ENCODE results near the gene UCK1.
A peak's percentile ranks its signal among the peaks of the same experiment; 100 is the strongest.

The UCK1 gene

DNA sequence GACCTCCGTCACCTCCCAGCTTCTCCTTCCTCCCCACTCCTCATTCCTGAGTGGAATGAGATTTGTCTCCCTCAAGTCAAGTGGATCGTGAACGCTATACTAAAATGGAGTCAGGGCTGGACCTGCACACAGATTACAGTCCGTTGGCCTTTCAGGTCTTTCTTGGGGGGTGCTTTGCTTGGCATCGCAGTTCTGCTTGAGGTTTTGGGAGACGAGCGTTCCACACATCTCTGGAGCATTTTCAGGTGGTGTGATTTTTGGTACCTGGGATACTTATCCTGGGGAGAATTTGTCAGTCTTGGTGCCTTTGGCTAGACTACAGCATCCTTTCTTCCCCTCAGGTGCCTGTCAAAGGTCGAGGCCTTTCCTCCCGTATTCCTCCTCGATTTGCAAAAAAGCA, 52.2 kb downstream of the UCK1 start:
- H3K27ac ChIP-seq: no peak overlapping the region
- no peak overlapping the region for H2AFZ ChIP-seq (ENCODE audit: low read depth)
- no peaks in the 10 kb centered on the region for H3K4me1 ChIP-seq (ENCODE audit: low read depth, poor library complexity, severe bottlenecking)
- no peak overlapping the region for H3K4me3 ChIP-seq (IDR thresholded peaks at IDR 0.05; ENCODE audit: insufficient read depth, low read depth, low read length)
- H3K36me3 ChIP-seq (ENCODE audit: insufficient read depth): peaks cover 11% of the 10 kb centered on the region; the same call in 1 of the 2 replicates
- TF ChIP-seq, protein P1, sequence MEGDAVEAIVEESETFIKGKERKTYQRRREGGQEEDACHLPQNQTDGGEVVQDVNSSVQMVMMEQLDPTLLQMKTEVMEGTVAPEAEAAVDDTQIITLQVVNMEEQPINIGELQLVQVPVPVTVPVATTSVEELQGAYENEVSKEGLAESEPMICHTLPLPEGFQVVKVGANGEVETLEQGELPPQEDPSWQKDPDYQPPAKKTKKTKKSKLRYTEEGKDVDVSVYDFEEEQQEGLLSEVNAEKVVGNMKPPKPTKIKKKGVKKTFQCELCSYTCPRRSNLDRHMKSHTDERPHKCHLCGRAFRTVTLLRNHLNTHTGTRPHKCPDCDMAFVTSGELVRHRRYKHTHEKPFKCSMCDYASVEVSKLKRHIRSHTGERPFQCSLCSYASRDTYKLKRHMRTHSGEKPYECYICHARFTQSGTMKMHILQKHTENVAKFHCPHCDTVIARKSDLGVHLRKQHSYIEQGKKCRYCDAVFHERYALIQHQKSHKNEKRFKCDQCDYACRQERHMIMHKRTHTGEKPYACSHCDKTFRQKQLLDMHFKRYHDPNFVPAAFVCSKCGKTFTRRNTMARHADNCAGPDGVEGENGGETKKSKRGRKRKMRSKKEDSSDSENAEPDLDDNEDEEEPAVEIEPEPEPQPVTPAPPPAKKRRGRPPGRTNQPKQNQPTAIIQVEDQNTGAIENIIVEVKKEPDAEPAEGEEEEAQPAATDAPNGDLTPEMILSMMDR (conservative IDR thresholded peaks at IDR 0.05; ENCODE audit: low read depth, low read length): no peak
- H3K9ac ChIP-seq: no peak overlapping the region
- peaks cover 6% of the 10 kb centered on the region; the same call in 1 of the 2 replicates for H3K79me2 ChIP-seq (ENCODE audit: insufficient read depth, low read depth)
- no peaks in the 10 kb centered on the region for H4K20me1 ChIP-seq (ENCODE audit: insufficient read depth)
- no peaks in the 10 kb centered on the region for H3K27me3 ChIP-seq (ENCODE audit: insufficient read depth, low read depth)
- H3K4me2 ChIP-seq: no peak overlapping the region

DNA sequence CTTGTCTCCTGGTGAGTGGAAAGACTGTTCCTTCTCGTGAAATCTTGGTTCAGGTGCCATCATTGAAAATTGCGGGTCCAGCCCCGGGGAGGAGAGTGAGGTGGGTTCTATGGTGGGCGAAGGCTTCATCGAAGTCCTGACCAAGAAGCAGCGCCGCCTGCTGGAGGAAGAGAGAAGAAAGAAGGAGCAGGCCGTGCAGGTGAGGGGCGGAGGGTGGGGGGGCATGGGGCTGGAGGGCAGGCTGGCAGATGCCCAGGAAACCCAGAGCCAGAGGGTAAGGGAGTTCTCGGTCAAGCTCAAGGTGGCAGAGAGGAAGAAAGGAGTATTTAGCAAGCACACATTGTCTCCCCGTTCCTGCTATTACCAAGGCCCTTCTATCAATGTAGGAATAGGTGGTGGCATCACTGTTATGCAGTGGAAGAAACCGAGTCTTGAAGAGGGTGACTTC, 52.6 kb downstream of the UCK1 start:
- Histone ChIP-seq H3K4me2 (no peak overlapping the region), H3K4me3 (IDR thresholded peaks at IDR 0.05; ENCODE audit: insufficient read depth, low read depth, low read length) (no peak overlapping the region), H4K20me1 (ENCODE audit: insufficient read depth) (no peaks in the 10 kb centered on the region), H3K27me3 (ENCODE audit: insufficient read depth, low read depth) (no peaks in the 10 kb centered on the region), H3K9ac (no peak overlapping the region), H3K79me2 (ENCODE audit: insufficient read depth, low read depth) (peaks cover 6% of the 10 kb centered on the region; the same call in 1 of the 2 replicates), H3K27ac (no peak overlapping the region), H3K4me1 (ENCODE audit: low read depth, poor library complexity, severe bottlenecking) (no peaks in the 10 kb centered on the region), H3K36me3 (ENCODE audit: insufficient read depth) (peaks cover 13% of the 10 kb centered on the region; the same call in 1 of the 2 replicates), H2AFZ (ENCODE audit: low read depth) (no peak overlapping the region)
- TF ChIP-seq, protein P1 (conservative IDR thresholded peaks at IDR 0.05; ENCODE audit: low read depth, low read length): peak; percentile 47

- peaks cover 13% of the 10 kb centered on the region; the same call in 1 of the 2 replicates for H3K36me3 ChIP-seq (ENCODE audit: insufficient read depth)
- no peak overlapping the region for H2AFZ ChIP-seq (ENCODE audit: low read depth)
- H3K4me2 ChIP-seq: no peak overlapping the region
- H3K27me3 ChIP-seq (ENCODE audit: insufficient read depth, low read depth): no peaks in the 10 kb centered on the region
- no peak overlapping the region for H3K4me3 ChIP-seq (IDR thresholded peaks at IDR 0.05; ENCODE audit: insufficient read depth, low read depth, low read length)
- H3K4me1 ChIP-seq (ENCODE audit: low read depth, poor library complexity, severe bottlenecking): no peaks in the 10 kb centered on the region
- no peaks in the 10 kb centered on the region for H4K20me1 ChIP-seq (ENCODE audit: insufficient read depth)
- H3K9ac ChIP-seq: no peak overlapping the region
- TF ChIP-seq, protein P1 (conservative IDR thresholded peaks at IDR 0.05; ENCODE audit: low read depth, low read length): no peak
- no peak overlapping the region for H3K27ac ChIP-seq
- H3K79me2 ChIP-seq (ENCODE audit: insufficient read depth, low read depth): peaks cover 6% of the 10 kb centered on the region; the same call in 1 of the 2 replicates
Observed at GRCh38 chr9:131477816-131478419, 53.1 kb downstream of the UCK1 start.

- H3K4me3 ChIP-seq (IDR thresholded peaks at IDR 0.05; ENCODE audit: insufficient read depth, low read depth, low read length): no peak overlapping the region
- no peak overlapping the region for H3K4me2 ChIP-seq
- no peaks in the 10 kb centered on the region for H3K4me1 ChIP-seq (ENCODE audit: low read depth, poor library complexity, severe bottlenecking)
- no peaks in the 10 kb centered on the region for H3K27me3 ChIP-seq (ENCODE audit: insufficient read depth, low read depth)
- no peak overlapping the region for H3K9ac ChIP-seq
- TF ChIP-seq, protein P1 (conservative IDR thresholded peaks at IDR 0.05; ENCODE audit: low read depth, low read length): no peak
- H3K27ac ChIP-seq: no peak overlapping the region
- H3K36me3 ChIP-seq (ENCODE audit: insufficient read depth): peaks cover 13% of the 10 kb centered on the region; the same call in 1 of the 2 replicates
- H3K79me2 ChIP-seq (ENCODE audit: insufficient read depth, low read depth): peaks cover 9% of the 10 kb centered on the region; the same call in 1 of the 2 replicates
- no peak overlapping the region for H2AFZ ChIP-seq (ENCODE audit: low read depth)
- H4K20me1 ChIP-seq (ENCODE audit: insufficient read depth): no peaks in the 10 kb centered on the region
Observed at GRCh38 chr9:131477367-131477766, 53.7 kb downstream of the UCK1 start.

All from KMS-11 (cell line).